GM18907 (cell line): ENCODE data around the gene RITA1.
"Not testable (repeated sequence)": the region's sequence is repeated elsewhere in the genome, so short reads cannot be mapped to it uniquely, and the experiment has no call there.

ENCODE experiments used
- ATAC-seq: cut with Tn5 transposase; IDR thresholded peaks from one replicate; pipeline ENCODE4 v1.9.1; 2021; ENCODE audit warnings: mild to moderate bottlenecking, moderate library complexity; ENCODE audit not compliant: unreplicated experiment

The RITA1 gene

GRCh38 chr12:113201187-113202177 is 16.0 kb downstream of the RITA1 start:
- no peak for ATAC-seq

- no peak for ATAC-seq
Observed at GRCh38 chr12:113202300-113203075, 17.0 kb downstream of the RITA1 start.

GRCh38 chr12:113203852-113204760 is 18.6 kb downstream of the RITA1 start:
- ATAC-seq: no peak

GRCh38 chr12:113204804-113205203 is 19.3 kb downstream of the RITA1 start:
- ATAC-seq: no peak

- not testable (repeated sequence) for ATAC-seq
Observed at GRCh38 chr12:113206802-113207201, 21.3 kb downstream of the RITA1 start.

- no peak for ATAC-seq
Observed at GRCh38 chr12:113207613-113208040, 22.1 kb downstream of the RITA1 start.

GRCh38 chr12:113208041-113208934 is 22.8 kb downstream of the RITA1 start:
- ATAC-seq: peak; percentile 82

- no peak for ATAC-seq
Observed at GRCh38 chr12:113211160-113211559, 25.6 kb downstream of the RITA1 start.

- ATAC-seq: no peak
Observed at GRCh38 chr12:113214895-113215400, 29.4 kb downstream of the RITA1 start.

- no peak for ATAC-seq
Observed at GRCh38 chr12:113216027-113216426, 30.5 kb downstream of the RITA1 start.

- peak; percentile 5 for ATAC-seq
Observed at GRCh38 chr12:113220593-113221180, 35.2 kb downstream of the RITA1 start.

- peak; percentile 92 for ATAC-seq
Observed at GRCh38 chr12:113221181-113221996, 35.9 kb downstream of the RITA1 start, which contains the start of gene TPCN1. Gene TPCN1, plus strand, starts transcription at chr12:113221464. Its CDS starts 5,389 bp downstream, at chr12:113226853.

GRCh38 chr12:113221997-113222729 is 36.6 kb downstream of the RITA1 start:
- no peak for ATAC-seq

GRCh38 chr12:113222730-113223531 is 37.4 kb downstream of the RITA1 start:
- ATAC-seq: no peak

- no peak for ATAC-seq
Observed at GRCh38 chr12:113224955-113225354, 39.4 kb downstream of the RITA1 start.
